Measurements from ENCODE around the gene BCAT1. TPM values are rescaled to one million over a fixed set of nuclear protein-coding genes. Genes with fewer than 3 reads are reported as not detected.

Gene BCAT1
- total and polyA plus RNA-seq, 2 of the 8 experiments (the other 6 are each of a cell fraction or from before 2014, with no cell fraction given): 19.7 to 263 TPM

DNA sequence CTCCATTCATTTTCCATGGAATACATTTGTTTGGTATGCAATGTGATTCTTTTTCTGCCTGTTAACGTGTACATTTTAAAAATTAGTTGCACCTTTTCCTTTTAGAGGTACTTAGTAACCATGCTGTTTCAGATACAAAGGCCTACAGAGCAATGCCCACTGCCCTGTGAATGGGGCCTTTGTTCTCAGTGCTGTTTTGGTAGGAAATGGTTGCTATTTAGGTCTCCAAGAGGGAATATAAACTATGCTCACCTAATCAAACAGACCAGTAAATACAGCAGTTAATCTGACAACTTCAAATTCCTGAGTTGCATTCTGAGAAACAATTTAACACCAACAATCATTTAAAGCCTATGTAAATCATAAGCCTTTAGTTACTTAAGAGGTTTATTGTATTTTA is 188.7 kb downstream of the BCAT1 start:
- no peak overlapping the region for H3K27ac ChIP-seq (ENCODE audit: low read depth, low read length)
- FAIRE-seq (no peak), DNase-seq (ENCODE audit: low read depth in 1 of 2, low spot score in 2 of 2) (no peak)
- H2AK5ac ChIP-seq (ENCODE audit: low read depth, low read length): no peak overlapping the region
- ChIA-PET POLR2A (ENCODE audit: partially characterized antibody) (interaction anchor here (0.6 kb wide), 1 partner anchor 10 kb away, joined by 3 read pairs; no protein-coding TSS in a partner anchor), CTCF (ENCODE audit: partially characterized antibody) (no interaction called here)
- H3K23ac ChIP-seq (ENCODE audit: insufficient read length): no peak overlapping the region
- peaks cover 0 to 8% (median 1%) of the 10 kb centered on the region in 4 experiments; a peak in 3 of 7 replicates for H3K4me1 ChIP-seq (replicated peaks in 1 of 4; ENCODE audit: control insufficient read depth in 3 of 4, insufficient read depth in 4 of 4, low read length in 3 of 4)
- H2AFZ ChIP-seq (ENCODE audit: low read length): no peak overlapping the region
- H4K91ac ChIP-seq (replicated peaks; ENCODE audit: insufficient read length, low read length): no peak overlapping the region
- H2BK20ac ChIP-seq (ENCODE audit: low read length): no peak overlapping the region
- H3K23me2 ChIP-seq (ENCODE audit: low read depth, low read length): no peaks in the 10 kb centered on the region
- no peak for TF ChIP-seq POLR2A (IDR thresholded peaks at IDR 0.05; ENCODE audit: control extremely low read depth in 1 of 2, low read depth in 2 of 2, low read length in 2 of 2)
- no peaks in the 10 kb centered on the region for H3K9me3 ChIP-seq (ENCODE audit: insufficient read depth in 2 of 2, low read depth in 1 of 2, low read length in 1 of 2)
- H2BK120ac ChIP-seq (replicated peaks; ENCODE audit: low read depth, low read length): no peak overlapping the region
- H3K27me3 ChIP-seq (replicated peaks in 1 of 4; ENCODE audit: control insufficient read depth in 3 of 4, extremely low read depth in 1 of 4, insufficient read depth in 3 of 4, low read length in 3 of 4): peaks cover 0 to 1% (median 0%) of the 10 kb centered on the region in 4 experiments; a peak in 1 of 7 replicates
- H3K56ac ChIP-seq (replicated peaks; ENCODE audit: insufficient read length, low read depth, low read length): no peak overlapping the region
- H2BK15ac ChIP-seq (ENCODE audit: low read length): no peak overlapping the region
- no peak overlapping the region for H3K18ac ChIP-seq (ENCODE audit: extremely low read depth, low read length)
- 89% methylated on average over 1 of the region's 1 CpG; no CpG with 5 or more reads in 1 of the 2 experiments for WGBS, 2 experiments (ENCODE audit: extremely low coverage in 1 of 2, insufficient coverage in 1 of 2, insufficient read length in 1 of 2, insufficient replicate concordance in 2 of 2, low coverage in 1 of 2, low lambda C conversion rate in 2 of 2, missing lambda C conversion rate in 1 of 2)
- no peak overlapping the region for H2BK12ac ChIP-seq (ENCODE audit: low read depth, low read length)
- H4K5ac ChIP-seq (ENCODE audit: insufficient read length, low read depth, low read length): no peak overlapping the region
- H3K9ac ChIP-seq (replicated peaks in 1 of 4; ENCODE audit: extremely low read depth in 1 of 4, low read depth in 3 of 4, low read length in 3 of 4): no peak overlapping the region
- no peaks in the 10 kb centered on the region for H3K36me3 ChIP-seq (ENCODE audit: control insufficient read depth in 2 of 4, insufficient read depth in 4 of 4, low read length in 3 of 4)
- H3K14ac ChIP-seq (ENCODE audit: insufficient read length): no peak overlapping the region
- H4K20me1 ChIP-seq (replicated peaks in 1 of 2; ENCODE audit: control insufficient read depth in 1 of 2, insufficient read depth in 2 of 2, low read length in 2 of 2): no peaks in the 10 kb centered on the region
- H2BK5ac ChIP-seq (ENCODE audit: low read depth, low read length): no peak overlapping the region
- H3K79me1 ChIP-seq (ENCODE audit: low read depth, low read length): no peaks in the 10 kb centered on the region
- H3K79me2 ChIP-seq (ENCODE audit: control insufficient read depth in 1 of 2, insufficient read depth in 2 of 2, low read length in 2 of 2): no peaks in the 10 kb centered on the region
- no peak overlapping the region for H3K4ac ChIP-seq (replicated peaks; ENCODE audit: insufficient read length, low read depth, low read length)
- no peak overlapping the region for H3K4me2 ChIP-seq (ENCODE audit: insufficient read depth in 1 of 2, low read depth in 2 of 2, low read length in 2 of 2)
- H4K8ac ChIP-seq (ENCODE audit: extremely low read depth, insufficient read depth, low read length): no peak overlapping the region
- no peak overlapping the region for H3K4me3 ChIP-seq (ENCODE audit: extremely low read depth in 1 of 4, insufficient read depth in 2 of 4, low read depth in 3 of 4, low read length in 4 of 4)

Other genes starting within 250 kb of the BCAT1 start
- 0.28 TPM in 1 of 2 replicates, not detected in the other for gene DNAI7, start 246.1 kb upstream of the BCAT1 start, total RNA-seq (2021; fragmentation: NEBNext Ultra II Directional; extraction: Animal tissue kit (Norgen Biotek cat#: 25700))
- 0.12 TPM in 1 of 2 replicates, not detected in the other for gene DNAI7, start 246.1 kb upstream of the BCAT1 start, polyA plus RNA-seq (2011; rRNA removed)
- gene ETFRF1, start 246.1 kb upstream of the BCAT1 start, total RNA-seq (2021; fragmentation: NEBNext Ultra II Directional; extraction: Animal tissue kit (Norgen Biotek cat#: 25700)): 7.7 TPM in 2 replicates
- gene ETFRF1, start 246.1 kb upstream of the BCAT1 start, polyA plus RNA-seq (2011; rRNA removed): 2.7 and 4.3 TPM in 2 replicates

Data from H1 (cell line).